K562 (cell line): Measurements from ENCODE around the gene EML6. TPM values are rescaled to one million over a fixed set of nuclear protein-coding genes. Genes with fewer than 3 reads are reported as not detected.

Source experiments
- ATAC-seq: fragments of 200-7000 bp; cut with Tn5 transposase; 3 replicates; pipeline ENCODE4 v1.9.1; 2020; ENCODE audit warnings: moderate library complexity
- BruUV-seq: library from RNA; stranded (reverse); fragments of 400-500 nt; replicated peaks from 2 replicates; lab custom pipeline; 2021; lab: Mats Ljungman, UMichigan
- CTCF ChIA-PET: fragments of 300-600 bp; formaldehyde crosslinking; extraction: SDS; loops from one replicate; lab custom pipeline; 2021; ENCODE audit warnings: low intra/inter-chr PET ratio; lab: Yijun Ruan, JAX
- POLR2A ChIA-PET: fragments of 300-600, 350-650 bp; sonication (Branson Sonifier 250); formaldehyde crosslinking; extraction: SDS; loops from one replicate; lab custom pipeline; 2021; ENCODE audit warnings: antibody characterized with exemption, inconsistent platforms; lab: Yijun Ruan, JAX
- DNase-seq, 4 experiments: peaks; one replicate each; pipeline versions ENCODE4 v3.0.0 to v3.0.0-alpha.2; 2011 to 2018; ENCODE audit warnings: low spot score in 3 of 4, mixed read lengths in 3 of 4; ENCODE audit errors: extremely low read depth in 1 of 4
- FAIRE-seq: peaks from 2 replicates; lab custom pipeline; 2011; peaks lifted over from hg19 to GRCh38; lab: Jason Lieb, UNC
- H2AFZ ChIP-seq: 2 replicates; pipeline ENCODE4 v1.6.0; 2011; ENCODE audit warnings: low read depth, low read length, control low read depth, inconsistent platforms
- H3K27ac ChIP-seq: fragments of 200-600 bp; 3 replicates; pipeline ENCODE4 v1.8.0; 2011; ENCODE audit warnings: low read depth, mild to moderate bottlenecking, control low read depth, inconsistent platforms, low read length, moderate library complexity, mixed read lengths; ENCODE audit errors: extremely low read depth
- H3K27me3 ChIP-seq, 2 experiments: fragments of 300-600 bp in 1 of 2; 2 replicates in 1 of 2; 3 replicates in 1 of 2; pipeline versions ENCODE4 v1.6.0 to v1.8.0; 2011; ENCODE audit warnings: inconsistent platforms in 2 of 2, low read length in 2 of 2, mild to moderate bottlenecking in 1 of 2, mixed read lengths in 1 of 2, moderate library complexity in 1 of 2; ENCODE audit not compliant: control insufficient read depth in 2 of 2, insufficient read depth in 2 of 2
- H3K36me3 ChIP-seq: fragments of 300-600 bp; 3 replicates; pipeline ENCODE4 v1.8.0; 2011; ENCODE audit warnings: mild to moderate bottlenecking, low read length, inconsistent platforms; ENCODE audit not compliant: control insufficient read depth, insufficient read depth
- H3K4me1 ChIP-seq, 2 experiments: fragments of 200-600 bp in 1 of 2; replicated peaks in 1 of 2; 2 replicates in 1 of 2; 3 replicates in 1 of 2; pipeline versions ENCODE4 v1.5.1 to v1.8.0; 2011; ENCODE audit warnings: inconsistent platforms in 2 of 2, low read length in 2 of 2, mild to moderate bottlenecking in 1 of 2, mixed read lengths in 1 of 2, moderate library complexity in 1 of 2; ENCODE audit not compliant: control insufficient read depth in 2 of 2, insufficient read depth in 2 of 2
- H3K4me2 ChIP-seq: 2 replicates; pipeline ENCODE4 v1.6.1; 2011; ENCODE audit warnings: low read length, control low read depth, inconsistent platforms, mixed read lengths; ENCODE audit not compliant: insufficient read depth
- H3K4me3 ChIP-seq: fragments of 200-600 bp; sonication (generic), shearing (Covaris generic); 2 replicates; pipeline ENCODE4 v1.5.1; 2016; ENCODE audit warnings: control low read depth, inconsistent platforms
- H3K79me2 ChIP-seq: fragments of 200-600 bp; 3 replicates; pipeline ENCODE4 v1.8.0; 2011; ENCODE audit warnings: low read length, inconsistent platforms; ENCODE audit not compliant: control insufficient read depth, insufficient read depth
- H3K9ac ChIP-seq, 2 experiments: 2 replicates each; pipeline versions ENCODE4 v1.6.0 to v1.6.1; 2011; ENCODE audit warnings: low read depth in 2 of 2, low read length in 2 of 2, control low read depth in 1 of 2, inconsistent platforms in 1 of 2, mild to moderate bottlenecking in 1 of 2, mixed read lengths in 1 of 2; ENCODE audit not compliant: insufficient read depth in 1 of 2
- H3K9me1 ChIP-seq: one replicate; pipeline ENCODE4 v1.6.0; 2011; ENCODE audit warnings: inconsistent platforms, mild to moderate bottlenecking, low read length, moderate library complexity; ENCODE audit not compliant: control insufficient read depth, insufficient read depth
- H3K9me3 ChIP-seq: replicated peaks from 2 replicates; pipeline ENCODE4 v1.5.1; 2011; ENCODE audit warnings: low read depth, low read length, inconsistent platforms; ENCODE audit not compliant: control insufficient read depth, insufficient read depth
- H4K20me1 ChIP-seq: replicated peaks from 2 replicates; pipeline ENCODE4 v1.6.1; 2011; ENCODE audit warnings: low read length, inconsistent platforms, mixed read lengths; ENCODE audit not compliant: control insufficient read depth, insufficient read depth
- CBFA2T2 ChIP-seq: fragments of 450-650 bp; conservative IDR thresholded peaks from 2 replicates; pipeline ENCODE4 v1.6.1; 2017; ENCODE audit warnings: mild to moderate bottlenecking
- COPS2 ChIP-seq: fragments of 450-650 bp; conservative IDR thresholded peaks from 2 replicates; pipeline ENCODE4 v1.6.1; 2016; ENCODE audit warnings: mild to moderate bottlenecking, moderate library complexity
- ESRRA ChIP-seq: fragments of 450-650 bp; IDR thresholded peaks from 2 replicates; pipeline ENCODE4 v1.6.1; 2014; ENCODE audit warnings: low read depth, mild to moderate bottlenecking, moderate library complexity, borderline replicate concordance
- ETV1 ChIP-seq: fragments of 450-650 bp; conservative IDR thresholded peaks from 2 replicates; pipeline ENCODE4 v1.6.1; 2016; ENCODE audit warnings: missing genetic modification characterization, control low read depth, low read depth, missing compliant biosample characterization
- ETV5 ChIP-seq: sonication (generic); formaldehyde crosslinking; IDR thresholded peaks from 2 replicates; pipeline ENCODE4 v1.4.0; 2020; ENCODE audit warnings: low read depth, mild to moderate bottlenecking, missing genetic modification reagents
- IRF2 ChIP-seq: sonication (generic); formaldehyde crosslinking; IDR thresholded peaks from 2 replicates; pipeline ENCODE4 v1.8.1; 2022; ENCODE audit warnings: mild to moderate bottlenecking, missing genetic modification reagents
- KDM1A ChIP-seq, 2 experiments: fragments of 450-650 bp; IDR thresholded peaks; 2 replicates each; pipeline ENCODE4 v1.6.1; 2016; ENCODE audit warnings: mild to moderate bottlenecking in 2 of 2
- KDM4B ChIP-seq, 2 experiments: fragments of 450-650 bp in 1 of 2; sonication (generic) in 1 of 2; IDR thresholded peaks; 2 replicates each; pipeline ENCODE4 v1.6.1; 2016 to 2017; ENCODE audit warnings: borderline replicate concordance in 2 of 2, antibody characterized with exemption in 1 of 2, low read depth in 1 of 2, mild to moderate bottlenecking in 1 of 2
- NFIX ChIP-seq: fragments of 250-450 bp; sonication (Bioruptor Pico); IDR thresholded peaks from 2 replicates; pipeline ENCODE4 v1.4.0; 2020; ENCODE audit warnings: low read depth, mild to moderate bottlenecking, moderate library complexity
- NUFIP1 ChIP-seq: fragments of 450-650 bp; IDR thresholded peaks from 2 replicates; pipeline ENCODE4 v1.6.1; 2018; ENCODE audit not compliant: partially characterized antibody
- PHB2 ChIP-seq: fragments of 450-650 bp; IDR thresholded peaks from 2 replicates; pipeline ENCODE4 v1.6.1; 2017; ENCODE audit warnings: low read depth
- POLR2B ChIP-seq: fragments of 450-650 bp; IDR thresholded peaks from 2 replicates; pipeline ENCODE4 v1.6.1; 2018; ENCODE audit warnings: low read depth; ENCODE audit not compliant: partially characterized antibody
- POU5F1 ChIP-seq: fragments of 150-350 bp; IDR thresholded peaks from 2 replicates; pipeline ENCODE4 v1.6.1; 2014; ENCODE audit warnings: borderline replicate concordance, low read length, low read depth, mild to moderate bottlenecking; ENCODE audit not compliant: partially characterized antibody
- RBM17 ChIP-seq: fragments of 200-400 bp; formaldehyde crosslinking; IDR thresholded peaks from 2 replicates; pipeline ENCODE4 v1.6.1; 2017; ENCODE audit warnings: low read depth, mild to moderate bottlenecking, low read length, borderline replicate concordance
- TAF1 ChIP-seq: IDR thresholded peaks from 2 replicates; pipeline ENCODE4 v1.6.1; 2011; ENCODE audit warnings: mild to moderate bottlenecking, low read length, moderate library complexity; ENCODE audit not compliant: insufficient read depth, control insufficient read depth, severe bottlenecking; ENCODE audit errors: extremely low read depth
- WHSC1 ChIP-seq: IDR thresholded peaks from one replicate; pipeline ENCODE4 v1.6.1; 2012; ENCODE audit warnings: low read length, control low read depth, inconsistent platforms
- ZC3H4 ChIP-seq: sonication (generic); formaldehyde crosslinking; IDR thresholded peaks from 2 replicates; pipeline ENCODE4 v1.9.0; 2021; ENCODE audit warnings: missing genetic modification reagents, borderline replicate concordance
- ZNF592 ChIP-seq: fragments of 450-650 bp; IDR thresholded peaks from 2 replicates; pipeline ENCODE4 v1.6.1; 2017; ENCODE audit warnings: antibody characterized with exemption, mild to moderate bottlenecking
- ZNF778 ChIP-seq: fragments of 450-650 bp; formaldehyde crosslinking; IDR thresholded peaks from 2 replicates; pipeline ENCODE4 v1.4.0; 2020; ENCODE audit warnings: mild to moderate bottlenecking, moderate library complexity
- WGBS: fragments of 100-300 bp; shearing (Covaris generic); methylation state at CpG from one replicate; pipeline ENCODE4 v1.1.6; 2016; ENCODE audit warnings: low coverage, mixed read lengths; ENCODE audit not compliant: insufficient coverage; ENCODE audit errors: missing lambda C conversion rate; 5-methylcytosine and 5-hydroxymethylcytosine counted together
- in situ Hi-C: fragments of 300-500 bp; cut with MboI; formaldehyde crosslinking; loops from 4 replicates; pipeline ENCODE4 v1.15.0; 2018; ENCODE audit warnings: inconsistent platforms, mixed read lengths
- intact Hi-C: fragments of 100-400 bp; cut with micrococcal nuclease; formaldehyde crosslinking; loops from 2 replicates; pipeline ENCODE4 v1.14.2; 2022
- polyA plus RNA-seq, 8 experiments: library from polyadenylated mRNA; depleted of rRNA in 4 of 8; stranded (reverse) in 5 of 8; unstranded in 3 of 8; fragments of >200 nt; fragmentation: Nextera tagmentation in 2 of 8; fragmentation: Illumina TruSeq in 1 of 8; extraction: Ambion mirVana in 2 of 8; extraction: Trizol in 1 of 8; gene quantifications; 2 replicates each; pipeline versions ENCODE4 v1.2.1 to v1.2.3, GENCODE V29; 2011 to 2014; ENCODE audit warnings: inconsistent platforms in 1 of 8, missing spikeins in 1 of 8
- total RNA-seq, 7 experiments: library from RNA; depleted of rRNA in 6 of 7; stranded (reverse); fragments of >200 nt in 6 of 7; fragmentation: Illumina TruSeq in 2 of 7; extraction: Trizol in 2 of 7; gene quantifications; 2 replicates each; pipeline versions ENCODE4 v1.2.1 to v1.2.3, GENCODE V29; 2011 to 2021; ENCODE audit warnings: low replicate concordance in 1 of 7

Gene EML6
- total and polyA plus RNA-seq, 9 of the 15 experiments (the other 6 are each of a cell fraction or from before 2014, with no cell fraction given), result 0.07 to 0.56 (median 0.25) TPM

- no peak for TF ChIP-seq TAF1
- TF ChIP-seq KDM1A (IDR thresholded peaks at IDR 0.05), result no peak
These were observed 42.0 kb upstream of the EML6 start (continued) for GRCh38 chr2:54681416-54681815.

DNA sequence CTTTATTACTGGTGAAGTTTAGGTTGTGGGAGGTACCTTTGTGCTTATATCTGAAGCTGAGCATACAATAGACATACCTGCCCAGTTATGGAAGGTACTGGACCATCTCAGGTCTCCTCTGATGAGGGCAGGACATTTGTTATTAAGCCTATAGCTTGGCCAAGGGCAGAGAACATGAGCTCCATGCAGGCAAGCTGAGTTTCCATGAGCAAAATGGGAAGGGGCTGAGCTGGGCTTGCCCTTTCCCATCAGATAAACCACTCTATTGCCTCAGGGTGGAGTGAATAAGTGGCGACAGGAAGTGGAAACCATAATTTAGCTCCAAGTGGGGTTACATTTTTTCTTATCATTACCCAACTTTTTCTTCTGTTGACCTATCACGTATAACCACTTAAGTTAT lies 39.9 kb upstream of the EML6 start:
- CTCF ChIA-PET, result no interaction called here
- DNase-seq (no peak), FAIRE-seq (no peak)
- Histone ChIP-seq H2AFZ (no peak overlapping the region), H3K4me1 (no peaks in the 10 kb centered on the region; a peak in 1 of 5 replicates), H3K4me2 (no peak overlapping the region), H3K4me3 (no peak overlapping the region), H3K9ac (no peak overlapping the region), H3K9me3 (no peaks in the 10 kb centered on the region), H3K79me2 (no peaks in the 10 kb centered on the region)
- intact Hi-C loops (no loop called here), in situ Hi-C loops (no loop called here)
- no TSS peak for BruUV-seq
- no peak for TF ChIP-seq PHB2
- TF ChIP-seq ESRRA, result no peak
- no peak for TF ChIP-seq NFIX
- TF ChIP-seq WHSC1, result no peak
- no peak for TF ChIP-seq ZC3H4
- no peak for TF ChIP-seq RBM17
- TF ChIP-seq ETV5, result no peak
- TF ChIP-seq POLR2B, result no peak
- no peak for TF ChIP-seq CBFA2T2
- no peak for TF ChIP-seq KDM4B (IDR thresholded peaks at IDR 0.05; ENCODE audit: borderline replicate concordance in 2 of 2, low read depth in 1 of 2)
- no peak for TF ChIP-seq ZNF592
- TF ChIP-seq IRF2 (CRISPR knock-in tag), result no peak
- no peak for TF ChIP-seq ZNF778
- TF ChIP-seq POU5F1, result no peak
- TF ChIP-seq ETV1 (tag), result no peak
- TF ChIP-seq NUFIP1, result no peak
- no peak for TF ChIP-seq COPS2
- TF ChIP-seq, all 486 proteins: peak for 0
- H3K36me3 ChIP-seq, result no peaks in the 10 kb centered on the region
- no peak for ATAC-seq
- H3K27ac ChIP-seq, result no peak overlapping the region
- POLR2A ChIA-PET, result interaction anchor here (0.5 to 0.9 kb wide), 3 partner anchors 9 to 853 kb away, joined by 3 to 6 read pairs (median 3); no protein-coding TSS in a partner anchor
- no peaks in the 10 kb centered on the region for H3K9me1 ChIP-seq
- no peaks in the 10 kb centered on the region for H4K20me1 ChIP-seq
- peaks cover 9 to 40% of the 10 kb centered on the region in 2 experiments; a peak in 3 of 5 replicates for H3K27me3 ChIP-seq
- WGBS, result 4% methylated on average over 2 of the region's 2 CpGs
